HG03378 (cell line): ENCODE results near the gene RPS6KA5.

Experiments used
- ATAC-seq: cut with Tn5 transposase; IDR thresholded peaks from one replicate; pipeline ENCODE4 v1.9.1; 2021; ENCODE audit warnings: mild to moderate bottlenecking, moderate library complexity; ENCODE audit not compliant: unreplicated experiment

Gene RPS6KA5

DNA sequence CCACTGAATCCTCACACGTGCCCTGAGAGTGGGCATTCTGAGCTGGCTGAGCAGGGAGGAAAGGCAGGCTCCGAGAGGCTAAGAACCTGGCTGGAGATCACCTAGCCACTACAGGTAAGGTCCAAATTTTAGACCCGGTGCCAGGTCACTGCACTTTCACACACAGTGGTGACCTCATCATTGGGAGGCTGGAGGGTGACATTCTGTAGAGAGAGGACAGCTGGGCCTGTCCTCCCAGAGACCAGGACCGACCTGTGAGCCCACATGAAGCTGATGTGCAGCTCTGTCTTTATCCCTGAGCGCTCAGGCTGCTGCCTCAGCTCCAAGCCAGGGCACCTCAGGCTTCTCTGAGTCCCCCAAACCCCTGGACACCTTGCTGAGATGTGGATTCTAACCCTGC is 248.3 kb downstream of the RPS6KA5 start:
- ATAC-seq, result no peak

DNA sequence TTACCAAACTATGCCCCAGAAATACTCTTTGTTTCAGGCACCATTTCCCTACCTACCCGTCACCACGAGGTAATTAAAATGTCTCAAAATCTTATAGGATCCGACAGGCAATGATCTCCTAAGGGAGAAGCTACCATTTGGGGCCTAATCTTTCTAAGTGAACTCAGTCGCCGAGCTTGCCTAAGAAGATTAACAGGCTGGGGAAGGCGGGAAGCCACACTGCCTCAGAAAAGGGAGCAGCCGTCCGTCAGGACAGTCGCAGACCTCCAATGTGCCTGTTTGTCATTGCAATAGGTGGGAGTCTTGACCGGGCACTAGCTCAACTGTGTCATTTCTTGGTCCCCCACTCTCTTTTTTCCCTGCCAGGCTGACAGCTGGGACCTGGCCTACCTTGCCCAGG is 248.8 kb downstream of the RPS6KA5 start:
- ATAC-seq, result no peak

DNA sequence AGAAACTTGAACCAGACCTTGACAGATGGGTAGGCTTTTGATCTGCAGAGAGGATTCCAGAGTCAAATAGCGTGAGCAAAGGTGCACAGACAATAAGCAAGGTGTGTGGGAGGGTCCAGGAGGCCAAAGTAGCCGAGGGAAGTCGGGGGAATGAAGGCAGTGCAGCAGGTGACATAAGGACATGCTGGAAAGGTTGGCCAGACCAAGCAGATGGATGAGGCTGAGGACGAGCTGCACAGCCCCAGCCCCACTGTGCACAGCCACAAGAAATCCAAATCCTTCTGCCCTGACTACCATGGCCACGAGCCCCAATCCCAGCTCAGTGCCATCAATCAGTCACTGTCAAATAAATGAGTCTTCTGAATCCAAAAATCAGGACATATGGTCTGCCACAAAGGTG is 249.6 kb downstream of the RPS6KA5 start:
- ATAC-seq, result no peak

DNA sequence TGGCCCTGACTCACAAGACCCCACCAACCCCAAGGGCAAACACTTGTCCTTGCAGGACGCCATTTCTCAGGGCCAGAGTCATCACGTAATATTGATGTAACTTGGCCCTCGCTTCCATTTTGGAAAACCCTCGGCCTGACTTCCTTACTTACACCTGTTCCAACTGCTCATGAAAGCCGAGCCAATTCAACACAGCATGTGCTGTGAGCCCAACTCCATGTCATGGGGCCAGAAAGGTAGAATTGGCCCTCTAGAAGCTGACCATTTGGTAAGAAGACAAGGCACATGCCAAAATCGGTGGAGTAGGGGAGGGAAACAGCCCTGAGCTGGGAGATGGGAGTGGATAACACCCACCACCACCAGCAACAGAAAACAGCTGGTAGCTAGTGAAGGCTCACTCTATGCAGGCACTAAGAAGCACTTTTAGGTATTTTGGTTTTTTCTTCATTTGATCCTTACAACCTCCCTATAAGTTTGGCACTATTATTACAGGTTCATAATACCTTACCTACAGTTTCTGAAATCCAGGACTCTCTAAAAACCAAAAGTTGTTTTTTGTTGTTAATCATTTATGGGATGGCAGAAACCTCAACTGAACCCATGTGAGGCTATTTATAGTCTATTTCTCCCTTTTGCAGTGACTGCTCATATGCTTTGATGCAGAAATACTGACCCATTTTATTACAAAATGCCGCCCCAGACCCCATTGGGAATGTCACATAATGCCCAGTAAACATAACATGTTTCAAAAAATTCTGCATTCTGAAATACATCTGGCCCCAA is 250.7 kb downstream of the RPS6KA5 start:
- ATAC-seq, result no peak

DNA sequence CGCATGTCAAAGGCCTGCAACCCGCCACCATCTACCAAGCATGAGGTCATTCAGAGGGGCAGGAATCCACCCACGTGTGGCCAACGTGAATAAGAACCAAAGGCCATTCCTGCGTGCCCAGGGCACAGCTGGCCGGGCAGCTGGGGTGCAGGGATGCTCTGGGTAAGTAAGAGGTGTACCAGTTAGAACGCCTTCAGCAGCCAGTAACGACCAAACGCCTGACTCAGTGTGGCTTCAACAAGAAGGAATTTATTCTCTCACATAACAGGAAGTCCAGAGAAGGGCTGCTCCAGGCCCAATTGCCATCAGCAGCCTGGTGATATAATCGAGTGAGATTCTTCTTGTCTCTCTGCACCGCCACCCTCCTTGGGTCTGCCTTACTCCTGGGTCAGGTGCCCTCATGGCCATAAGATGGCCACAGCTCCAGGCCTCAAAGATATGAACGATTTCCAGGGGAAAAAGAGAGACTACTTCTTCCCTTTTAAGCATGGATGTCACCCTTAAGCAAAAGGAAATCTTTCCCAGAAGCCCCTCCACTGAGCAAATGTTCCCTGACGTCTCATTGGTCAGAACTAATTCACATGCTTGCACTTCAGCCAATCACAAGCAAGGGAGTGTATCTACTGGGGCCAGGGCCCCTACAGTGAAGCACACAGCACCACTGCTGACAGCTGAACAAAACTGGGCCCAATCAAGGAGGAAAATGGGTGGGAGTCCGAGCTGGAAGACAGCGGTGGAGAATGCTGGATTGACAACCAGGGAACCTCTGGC is 251.5 kb downstream of the RPS6KA5 start:
- no peak for ATAC-seq

DNA sequence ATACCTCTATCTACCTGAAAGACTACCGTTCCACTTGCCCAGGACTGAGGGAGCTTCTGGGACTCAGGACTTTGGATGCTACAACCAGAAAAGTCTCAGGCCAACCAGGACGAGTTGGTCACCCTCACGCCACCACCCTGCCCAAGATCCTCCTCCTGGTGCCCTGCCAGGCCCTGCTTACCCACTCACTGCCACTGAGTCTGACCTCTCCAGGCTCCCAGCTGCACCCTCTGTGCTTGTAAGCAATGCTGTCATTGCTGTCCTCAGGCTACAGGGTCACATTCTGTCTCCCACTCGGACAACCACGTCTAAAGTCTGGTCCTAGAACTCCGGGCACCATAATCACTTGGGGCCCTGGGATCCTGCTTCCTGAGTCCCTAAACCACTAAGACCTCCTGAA is 253.4 kb downstream of the RPS6KA5 start:
- ATAC-seq, result no peak

DNA sequence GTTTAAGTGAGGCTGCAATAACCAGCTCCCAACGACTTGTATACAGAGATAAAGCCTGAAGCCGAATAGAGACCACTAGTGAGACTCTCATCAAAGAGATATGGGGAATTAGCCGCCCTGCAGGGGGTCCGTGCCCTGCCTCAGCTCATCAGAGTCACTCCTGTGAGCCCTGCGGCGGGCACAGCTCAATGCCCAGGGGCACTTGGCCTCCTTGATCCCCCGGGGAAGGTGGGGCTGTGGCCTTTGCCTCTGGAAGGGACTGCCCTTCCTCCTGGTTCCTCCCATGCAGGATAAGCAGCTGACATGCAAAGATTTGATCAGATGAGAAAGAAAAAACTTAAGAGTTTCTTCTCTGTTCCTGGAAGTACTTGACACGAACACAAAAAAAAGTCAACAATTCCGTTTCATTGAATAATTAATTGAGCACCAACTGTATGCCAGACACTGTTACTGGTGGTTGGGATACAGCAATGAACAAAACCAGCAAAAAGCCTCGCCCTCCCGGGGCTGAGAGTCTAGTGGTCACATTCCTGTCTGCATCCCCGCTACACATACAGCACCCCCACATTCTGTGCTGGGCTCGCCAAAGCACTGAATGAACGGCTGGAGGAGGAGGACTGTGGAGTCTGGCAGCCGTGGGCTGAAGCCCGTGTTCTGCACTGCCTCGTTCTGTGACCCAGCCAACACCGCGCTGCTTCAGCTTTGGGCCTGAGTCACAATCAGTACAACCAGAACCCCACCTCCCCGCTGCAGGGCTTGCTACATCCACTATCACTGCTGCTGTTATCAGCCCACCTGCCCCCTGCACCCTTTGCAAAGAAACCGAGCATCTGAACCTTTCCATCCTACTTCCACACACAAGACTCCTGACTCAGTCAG is 254.5 kb downstream of the RPS6KA5 start:
- no peak for ATAC-seq

DNA sequence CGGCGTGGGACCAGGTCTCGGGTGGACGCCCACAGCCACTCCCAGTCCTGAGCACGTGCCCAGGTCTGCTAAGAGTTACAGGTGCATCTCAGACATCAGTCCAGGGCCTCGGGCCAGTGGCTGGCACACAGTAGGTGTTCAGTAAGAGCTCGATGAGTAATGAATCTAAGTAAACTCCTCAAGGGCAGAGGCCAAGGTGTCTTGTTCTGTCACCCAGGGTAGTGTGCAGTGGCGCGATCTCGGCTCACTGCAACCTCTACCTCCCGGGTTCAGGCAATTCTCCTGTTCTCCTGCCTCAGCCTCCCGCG is 255.4 kb downstream of the RPS6KA5 start:
- ATAC-seq, result no peak

DNA sequence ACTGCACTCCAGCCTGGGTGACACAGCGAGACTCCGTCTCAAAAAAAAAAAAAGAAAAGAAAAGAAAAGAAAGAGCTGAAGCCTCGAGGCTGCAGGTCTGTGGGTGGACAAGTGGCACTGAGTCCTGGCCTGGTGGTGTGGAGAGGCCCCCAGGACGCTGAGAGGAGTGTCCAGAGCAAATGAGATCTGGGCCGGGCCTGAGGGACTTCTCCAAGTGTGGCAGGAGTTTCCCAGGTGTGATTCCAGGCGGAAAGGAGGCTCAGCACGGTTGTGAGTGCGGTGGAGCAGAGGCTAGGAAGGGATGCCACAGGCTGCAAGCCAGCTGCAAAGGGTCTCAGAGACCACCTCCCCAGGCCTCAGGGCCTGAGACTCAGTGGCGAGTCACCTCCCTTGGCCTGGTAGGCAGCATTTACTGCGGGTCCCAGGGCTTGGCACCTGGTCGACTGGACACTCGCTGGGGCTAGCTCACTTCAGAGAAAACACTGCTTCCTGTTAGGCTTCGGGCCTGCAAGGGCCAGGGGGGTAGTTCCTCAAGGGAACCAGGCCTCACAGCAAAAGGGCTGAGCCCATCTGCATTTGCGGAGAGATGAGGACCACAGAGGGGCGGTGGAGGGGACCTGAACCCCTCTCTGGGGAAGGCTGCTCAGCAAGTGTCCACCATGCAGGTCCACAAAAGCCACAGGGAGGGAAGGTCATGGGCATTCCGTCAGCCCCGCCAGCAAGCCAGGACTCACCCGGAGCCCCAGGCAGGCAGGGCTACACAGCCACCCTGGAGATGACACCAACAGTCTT is 256.0 kb downstream of the RPS6KA5 start:
- ATAC-seq, result no peak

DNA sequence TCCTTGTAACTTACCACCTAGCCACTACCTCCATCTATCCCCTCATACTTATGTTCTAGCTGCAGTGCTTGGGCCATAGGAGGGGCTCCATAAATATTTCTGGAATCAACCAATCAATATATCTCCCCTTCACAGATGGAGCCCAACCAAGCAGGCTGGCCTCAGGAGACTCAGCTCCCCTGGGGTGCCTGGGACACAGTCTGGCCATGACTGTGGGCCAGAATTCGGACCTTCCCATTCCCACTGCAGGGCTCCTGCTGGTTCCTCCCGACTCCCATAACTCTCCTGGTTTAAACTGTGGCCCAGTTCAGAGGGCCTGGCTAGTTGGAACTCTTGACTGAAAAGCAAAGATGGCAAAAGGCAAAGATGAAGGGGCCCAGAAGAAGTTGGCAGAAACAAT is 257.2 kb downstream of the RPS6KA5 start:
- ATAC-seq, result no peak

DNA sequence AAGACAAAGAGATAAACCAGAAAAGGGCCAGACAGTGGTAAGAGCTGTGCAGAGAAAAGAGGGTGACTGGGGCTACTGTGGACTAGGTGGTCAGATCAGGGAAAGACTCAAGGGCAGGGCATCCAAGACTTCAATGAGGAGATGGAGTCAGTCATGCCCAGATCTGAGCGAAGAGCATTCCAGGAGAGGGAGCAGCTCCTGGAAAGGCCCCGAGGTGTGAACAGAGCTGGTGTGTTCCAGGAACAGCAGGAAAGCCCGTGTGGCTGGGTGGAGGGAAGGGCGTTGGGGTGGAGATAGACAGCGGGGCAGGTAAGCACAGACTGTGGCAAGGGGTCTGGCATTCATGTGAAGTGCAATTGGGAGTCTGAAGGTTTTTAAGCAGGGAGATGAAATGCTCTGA is 261.0 kb downstream of the RPS6KA5 start:
- no peak for ATAC-seq

DNA sequence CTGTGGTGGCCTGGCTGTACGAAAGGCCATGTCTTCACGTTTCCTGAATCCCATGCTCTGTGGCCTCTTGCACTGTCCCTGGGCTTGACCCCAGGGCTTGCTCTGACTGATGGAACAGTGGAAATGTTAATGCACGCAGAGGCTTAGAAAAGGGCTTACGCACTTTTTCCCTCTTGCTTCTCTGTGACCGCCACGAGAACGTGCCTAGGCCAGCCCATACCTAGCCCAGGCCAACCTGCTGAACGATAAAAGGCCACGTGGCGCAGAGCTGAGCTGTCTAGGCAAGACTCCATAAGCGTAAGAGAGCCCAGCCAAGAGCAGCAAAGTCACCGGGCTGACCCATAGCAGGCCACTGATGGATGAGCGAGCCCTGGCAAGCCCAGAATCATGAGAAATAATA is 262.5 kb downstream of the RPS6KA5 start:
- ATAC-seq, result no peak
